MV-4-11 (cell line): ENCODE data around the gene BMPER.
A peak's percentile ranks its signal among the peaks of the same experiment; 100 is the strongest.

Experiments
- DNase-seq: peaks from one replicate; lab custom pipeline; 2025; lab: John Stamatoyannopoulos, UW

BMPER gene

GRCh38 chr7:34093276-34093675 is 187.9 kb downstream of the BMPER start:
- DNase-seq: no peak

GRCh38 chr7:34096198-34096651 is 190.9 kb downstream of the BMPER start:
- DNase-seq: peak; percentile 49

DNA sequence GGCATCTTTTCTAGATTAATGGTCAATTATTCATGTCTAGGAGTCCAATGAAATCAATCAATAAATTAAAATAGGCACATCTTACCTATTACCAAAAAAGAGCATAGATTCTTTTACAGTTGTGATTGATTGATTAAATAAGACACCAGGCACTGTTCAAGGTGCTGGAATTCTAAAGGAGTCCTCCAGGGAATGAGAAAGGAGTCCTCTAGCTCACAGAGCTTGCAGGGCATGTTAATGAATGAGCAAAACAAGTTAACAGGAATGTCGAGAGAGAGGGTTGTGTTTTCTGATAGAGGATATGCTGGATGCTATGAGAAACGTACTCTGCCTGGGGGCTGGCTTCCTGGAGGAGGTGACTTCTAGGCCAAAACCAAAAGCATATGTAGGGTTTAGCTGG is 191.4 kb downstream of the BMPER start:
- DNase-seq: no peak

DNA sequence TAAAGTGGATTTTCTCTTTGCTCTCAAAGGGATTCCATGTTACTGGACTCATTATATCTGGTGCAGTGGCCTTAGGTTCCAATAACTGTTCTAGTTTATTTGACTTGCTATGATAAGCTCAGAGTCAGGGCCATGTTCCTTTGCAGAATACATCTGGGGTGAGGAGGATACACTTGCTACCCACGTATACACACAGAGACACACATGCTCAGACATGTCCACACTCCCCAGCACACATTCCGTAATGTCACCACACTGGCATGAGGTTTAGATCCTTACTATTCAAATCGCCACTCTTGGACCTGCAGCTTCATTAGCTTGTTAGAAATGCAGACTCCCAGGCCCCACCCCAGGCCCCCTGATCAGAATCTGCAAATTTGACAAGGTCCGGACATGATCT is 195.3 kb downstream of the BMPER start:
- DNase-seq: no peak

DNA sequence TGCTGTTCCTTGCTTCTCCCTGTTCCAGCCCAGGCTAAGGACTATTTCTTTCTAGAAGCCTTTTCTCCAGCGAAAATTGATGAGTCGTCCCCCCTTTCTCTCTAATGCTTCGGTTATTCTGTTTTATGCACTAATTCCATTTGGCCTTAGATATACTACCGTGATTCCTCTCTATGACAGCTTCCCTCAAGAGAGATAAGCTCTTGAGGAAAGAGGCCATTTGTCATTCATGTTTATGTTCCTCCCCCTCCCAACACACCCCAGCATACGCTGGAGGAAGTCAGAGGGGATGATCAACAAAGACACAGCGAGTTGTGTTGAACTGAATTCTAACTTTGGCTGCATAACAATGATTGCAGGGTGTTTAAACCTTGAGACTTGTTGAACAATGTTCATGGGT is 198.8 kb downstream of the BMPER start:
- no peak for DNase-seq

DNA sequence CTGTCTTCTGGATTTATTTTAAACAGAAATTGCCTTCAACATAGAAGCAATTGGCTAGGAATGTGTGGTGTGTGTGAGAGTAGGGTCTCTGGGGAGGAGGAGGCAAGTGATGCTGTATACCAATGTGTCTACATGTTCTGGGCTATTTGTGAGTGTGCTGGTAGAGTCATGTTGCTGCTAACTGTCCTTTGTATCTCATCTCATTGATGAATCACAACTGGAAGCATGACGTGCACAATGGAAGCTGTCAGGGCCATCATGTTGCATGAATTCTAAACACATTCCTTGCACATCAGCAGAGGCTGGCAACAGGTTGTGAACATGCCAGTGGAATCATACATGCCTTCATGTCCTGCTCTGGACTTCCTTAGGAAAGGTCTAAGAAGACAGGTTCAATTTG is 199.7 kb downstream of the BMPER start:
- DNase-seq: no peak

GRCh38 chr7:34107276-34107675 is 201.9 kb downstream of the BMPER start:
- no peak for DNase-seq

- DNase-seq: peak; percentile 77
Measured at GRCh38 chr7:34108165-34108564, 202.8 kb downstream of the BMPER start.

DNA sequence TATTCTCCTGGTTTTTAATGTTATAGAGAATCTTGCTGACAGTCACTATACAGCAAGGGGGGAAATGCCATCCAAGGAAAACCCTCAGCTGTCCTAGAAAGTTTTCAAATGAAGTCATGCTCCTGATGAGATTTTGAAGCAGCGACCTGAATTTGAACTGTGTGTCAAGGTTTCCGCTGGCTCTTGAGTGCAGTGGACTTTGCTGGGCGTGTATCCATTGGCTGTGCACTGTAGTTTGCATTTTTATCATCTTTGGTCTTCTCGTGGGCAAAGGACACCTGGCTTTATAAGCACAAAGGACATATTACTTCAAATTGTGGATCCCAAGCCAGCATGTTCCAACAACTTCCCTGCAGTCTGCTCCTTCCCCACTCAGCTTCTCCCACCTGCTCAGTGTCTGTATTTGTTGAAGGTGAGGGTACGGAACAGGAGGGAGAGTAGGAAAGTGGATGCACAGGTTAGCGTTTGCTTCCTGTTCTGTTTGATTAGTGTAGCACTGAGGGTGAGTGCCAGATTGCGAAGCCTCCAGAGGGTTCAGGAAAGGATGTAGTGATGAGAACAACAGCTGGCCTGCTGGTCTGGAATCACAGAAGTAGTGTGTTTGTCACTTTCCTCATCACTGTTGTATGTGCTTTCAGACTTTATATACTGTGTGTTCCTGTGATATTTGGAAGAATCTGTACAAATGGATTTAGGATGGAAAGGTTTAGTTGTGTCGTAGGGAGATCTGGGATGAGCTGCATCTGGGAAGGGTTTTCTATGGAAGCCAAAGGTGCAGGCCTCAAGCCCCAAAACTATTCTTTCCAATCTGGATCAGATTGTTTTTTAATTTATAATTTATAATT is 204.8 kb downstream of the BMPER start:
- no peak for DNase-seq

GRCh38 chr7:34111031-34111430 is 205.7 kb downstream of the BMPER start:
- DNase-seq: no peak

DNA sequence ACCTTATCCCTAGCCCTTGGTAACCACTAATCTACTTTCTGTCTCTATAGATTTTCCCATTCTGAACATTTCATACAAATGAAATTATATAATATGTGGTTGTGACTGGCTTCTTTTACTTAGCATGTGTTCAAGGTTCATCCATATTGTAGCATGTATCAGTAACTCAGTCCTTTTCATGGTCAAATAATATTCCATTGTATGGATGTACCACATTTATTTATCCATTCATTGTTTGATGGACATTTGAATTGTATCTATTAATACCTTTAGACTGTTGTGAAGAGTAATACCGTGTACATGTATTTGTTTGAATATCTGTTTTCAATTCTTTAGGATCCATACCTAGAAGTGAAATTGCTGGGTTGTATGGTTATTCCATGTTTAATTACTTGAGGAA is 210.2 kb downstream of the BMPER start:
- no peak for DNase-seq

DNA sequence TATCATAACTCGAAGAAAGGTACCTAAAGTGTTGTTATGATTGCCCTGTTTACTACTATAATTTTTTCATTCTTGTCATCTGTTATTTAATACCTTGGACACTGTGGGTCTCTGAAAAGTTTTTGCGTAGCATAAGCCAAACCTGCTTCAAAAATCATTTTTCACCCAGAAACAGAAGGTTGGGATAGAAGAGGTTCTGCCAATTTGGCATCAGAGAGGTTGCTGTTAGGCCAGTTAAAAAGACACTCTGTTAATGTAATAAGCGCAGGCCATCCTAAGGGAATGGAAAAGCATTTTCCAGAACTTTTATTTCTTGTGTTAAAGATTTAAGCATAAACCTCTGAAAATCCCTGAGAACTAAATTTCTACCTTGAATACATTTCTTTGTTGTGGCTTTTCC is 212.2 kb downstream of the BMPER start:
- no peak for DNase-seq

DNA sequence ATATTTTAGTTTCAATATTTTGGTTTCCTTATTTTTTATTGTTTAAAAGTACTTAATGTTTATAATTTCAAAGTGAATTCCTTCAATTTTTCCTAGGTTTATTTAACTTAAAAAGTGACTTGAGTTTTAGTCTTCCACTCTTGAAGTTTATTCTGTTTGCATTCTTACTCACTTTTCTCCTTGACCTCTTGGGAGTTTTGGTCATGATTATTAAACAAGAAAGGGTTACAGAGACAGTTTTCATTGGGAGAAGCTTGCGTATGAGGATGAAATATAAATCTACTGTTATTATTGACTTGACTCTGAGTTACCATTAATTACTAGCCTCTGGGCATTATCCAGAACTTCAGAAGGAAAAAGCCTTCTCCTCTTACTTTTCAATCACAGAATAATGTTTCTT is 216.0 kb downstream of the BMPER start:
- no peak for DNase-seq

DNA sequence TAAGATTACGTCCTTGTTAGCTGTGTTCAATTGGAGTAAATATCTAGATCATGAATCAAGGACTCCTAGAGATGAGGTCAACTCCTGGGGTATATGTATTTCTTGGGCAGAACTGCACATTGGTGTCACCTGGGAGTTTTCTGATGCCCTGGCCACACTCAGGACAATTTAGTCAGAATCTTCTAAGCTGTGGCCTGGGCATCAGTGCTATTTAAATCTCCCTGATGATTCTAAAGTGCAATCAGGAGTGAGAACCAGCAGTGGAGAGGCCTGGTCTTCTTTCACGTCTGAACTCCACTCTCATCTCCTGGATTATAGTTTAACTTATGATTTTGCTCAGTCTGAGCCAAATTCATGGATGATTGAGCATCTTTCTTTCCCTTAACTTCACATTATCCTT is 218.0 kb downstream of the BMPER start:
- DNase-seq: no peak

DNA sequence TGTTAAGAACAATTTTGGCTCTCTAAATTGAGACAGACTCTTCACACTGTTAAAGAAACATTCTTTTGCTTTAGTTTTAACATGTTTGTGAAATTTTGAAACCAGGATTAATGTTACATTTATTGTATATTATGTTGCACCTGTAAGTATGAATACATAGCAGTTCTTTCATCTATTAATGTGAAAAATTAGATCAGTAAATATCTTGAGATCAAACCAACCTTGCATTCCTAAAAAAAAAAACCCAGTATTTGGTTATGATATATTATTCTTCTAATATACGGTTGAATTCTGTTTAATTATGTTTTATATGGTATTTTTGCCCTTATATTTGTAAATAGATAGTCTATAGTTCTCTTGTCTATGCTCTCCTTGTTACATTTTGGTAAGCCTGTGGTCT is 219.4 kb downstream of the BMPER start:
- no peak for DNase-seq

GRCh38 chr7:34128762-34129161 is 223.4 kb downstream of the BMPER start:
- DNase-seq: no peak

DNA sequence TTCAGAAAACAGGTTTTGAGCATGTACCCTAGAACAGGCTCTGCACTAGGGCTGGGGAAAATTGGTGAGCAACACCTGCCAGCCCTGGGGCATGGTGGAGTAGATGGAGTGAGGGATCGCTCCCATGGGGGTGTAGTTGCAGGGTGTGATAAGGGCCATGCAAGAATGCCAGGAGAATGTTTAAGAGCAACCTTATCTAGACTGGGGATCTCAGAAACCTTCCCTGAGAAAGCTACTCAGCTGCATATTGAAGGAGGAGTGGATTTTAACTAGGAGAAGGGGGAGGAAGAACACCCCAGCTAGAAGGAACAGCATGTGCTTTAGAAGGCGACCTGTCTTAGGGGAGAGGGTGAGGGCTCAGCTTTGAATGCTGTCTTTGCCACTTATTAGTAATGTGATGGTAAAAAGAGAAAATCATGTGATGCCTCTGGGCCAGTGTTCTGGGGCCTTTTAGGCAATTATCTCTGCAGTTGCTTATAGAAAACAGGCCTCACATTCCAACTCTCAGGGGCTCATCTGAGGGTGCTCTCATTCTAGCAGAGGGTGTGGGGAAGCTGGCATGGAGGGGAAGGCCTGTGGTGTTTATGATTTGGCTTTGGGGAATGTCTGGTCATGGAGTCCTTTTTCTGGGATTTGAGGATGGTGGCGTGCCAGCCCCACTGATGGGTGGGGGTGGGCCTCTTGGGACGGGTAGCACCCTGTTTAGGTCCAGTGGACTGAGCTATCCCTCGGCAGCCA is 225.4 kb downstream of the BMPER start:
- DNase-seq: no peak

- no peak for DNase-seq
Measured at GRCh38 chr7:34131371-34131770, 226.0 kb downstream of the BMPER start.

- no peak for DNase-seq
Measured at GRCh38 chr7:34133356-34133982, 228.1 kb downstream of the BMPER start.

DNA sequence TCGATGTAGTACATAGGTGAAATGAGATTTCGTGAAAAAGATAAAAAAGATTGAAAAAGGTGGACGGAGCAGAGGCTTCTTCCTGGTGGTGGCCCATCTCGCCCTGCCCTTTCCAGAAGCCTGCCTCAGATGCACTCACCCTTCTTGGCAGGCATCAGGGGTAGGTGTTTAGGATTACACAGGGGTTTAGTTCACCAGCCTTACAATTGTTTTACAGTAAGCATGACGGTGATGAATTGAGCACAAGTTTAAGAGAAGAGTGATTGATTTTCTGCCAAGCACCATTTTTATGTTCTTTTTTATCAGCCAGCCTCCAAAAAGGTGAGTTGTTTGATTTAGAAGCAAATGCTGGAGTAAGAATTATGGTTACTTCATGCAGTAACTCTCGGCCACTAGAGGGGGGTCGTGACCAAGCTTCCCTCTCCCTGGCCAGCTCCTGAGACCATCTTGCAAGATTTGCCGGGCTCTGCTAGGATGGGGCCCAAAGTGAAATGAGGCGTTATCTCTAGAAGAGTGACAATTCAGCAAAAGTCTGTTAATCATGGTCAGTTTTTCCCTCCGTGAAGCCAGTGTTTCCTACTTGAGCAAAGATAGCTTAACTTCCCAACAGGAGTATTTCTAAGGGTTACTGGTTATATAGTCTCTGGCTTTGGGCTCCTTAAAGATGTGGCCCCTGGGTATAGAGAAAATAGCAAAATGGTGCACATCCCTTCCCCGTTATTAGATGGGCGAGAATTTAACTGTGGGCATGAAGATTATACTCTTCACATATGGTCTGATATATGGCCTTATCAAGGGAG is 228.8 kb downstream of the BMPER start:
- DNase-seq: peak; percentile 47

- DNase-seq: no peak
Measured at GRCh38 chr7:34135924-34136323, 230.6 kb downstream of the BMPER start.

DNA sequence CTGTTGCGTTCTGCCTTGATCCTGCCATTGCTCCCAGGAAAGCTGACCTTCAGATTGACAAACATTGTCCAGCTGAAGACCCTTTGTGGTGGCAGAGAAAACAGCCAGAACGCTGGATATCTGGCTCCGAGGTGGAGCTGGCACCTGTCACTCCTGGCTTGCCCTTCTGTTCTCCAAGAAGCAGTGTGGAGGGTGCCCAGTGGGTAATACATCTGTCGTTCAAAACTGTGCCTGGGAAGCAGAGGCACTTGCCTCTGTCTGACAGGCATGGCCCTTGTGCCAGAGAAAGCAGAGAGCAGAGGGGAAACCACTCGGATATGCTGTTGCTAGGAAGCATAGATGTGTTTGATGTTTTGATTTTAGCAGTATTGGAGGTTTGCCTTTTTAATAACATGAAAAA is 231.4 kb downstream of the BMPER start:
- no peak for DNase-seq
